GM19372 (cell line): ENCODE data around the gene DEPP1.

ENCODE experiments used
- ATAC-seq: cut with Tn5 transposase; IDR thresholded peaks from one replicate; pipeline ENCODE4 v1.9.1; 2021; ENCODE audit warnings: mild to moderate bottlenecking, low read depth, moderate library complexity; ENCODE audit not compliant: unreplicated experiment

DEPP1 gene

GRCh38 chr10:44956226-44956625 is 22.4 kb downstream of the DEPP1 start:
- no peak for ATAC-seq

- no peak for ATAC-seq
Measured at GRCh38 chr10:44955413-44956070, 23.1 kb downstream of the DEPP1 start.

- no peak for ATAC-seq
Measured at GRCh38 chr10:44954962-44955361, 23.6 kb downstream of the DEPP1 start.

- no peak for ATAC-seq
Measured at GRCh38 chr10:44954042-44954441, 24.6 kb downstream of the DEPP1 start.

GRCh38 chr10:44952779-44953231 is 25.8 kb downstream of the DEPP1 start:
- no peak for ATAC-seq

- ATAC-seq, result no peak
Measured at GRCh38 chr10:44951576-44952226, 26.9 kb downstream of the DEPP1 start.

- no peak for ATAC-seq
Measured at GRCh38 chr10:44950326-44951225, 28.0 kb downstream of the DEPP1 start.

GRCh38 chr10:44949915-44950314 is 28.7 kb downstream of the DEPP1 start:
- no peak for ATAC-seq

GRCh38 chr10:44949127-44949802 is 29.3 kb downstream of the DEPP1 start:
- no peak for ATAC-seq

GRCh38 chr10:44948642-44949041 is 30.0 kb downstream of the DEPP1 start:
- no peak for ATAC-seq

- ATAC-seq, result peak; percentile 53
Measured at GRCh38 chr10:44947371-44948152, 31.0 kb downstream of the DEPP1 start.

GRCh38 chr10:44946205-44946604 is 32.4 kb downstream of the DEPP1 start:
- ATAC-seq, result peak; percentile 51

GRCh38 chr10:44944354-44944753 is 34.3 kb downstream of the DEPP1 start:
- no peak for ATAC-seq

- no peak for ATAC-seq
Measured at GRCh38 chr10:44939691-44940401, 38.8 kb downstream of the DEPP1 start.

GRCh38 chr10:44938956-44939355 is 39.7 kb downstream of the DEPP1 start:
- no peak for ATAC-seq

GRCh38 chr10:44937196-44938005 is 41.2 kb downstream of the DEPP1 start:
- no peak for ATAC-seq

- ATAC-seq, result no peak
Measured at GRCh38 chr10:44936314-44936975, 42.2 kb downstream of the DEPP1 start.

- no peak for ATAC-seq
Measured at GRCh38 chr10:44935966-44936295, 42.7 kb downstream of the DEPP1 start.
